Esophagus squamous epithelium (tissue), 5 donors: ENCODE results near the gene COPS7A. TPM values are rescaled to one million over a fixed set of nuclear protein-coding genes. Genes with fewer than 3 reads are reported as not detected.
"Not testable (repeated sequence)": the region's sequence is repeated elsewhere in the genome, so short reads cannot be mapped to it uniquely, and the experiment has no call there.

Experiments used
- DNase-seq: peaks from one replicate; lab custom pipeline; 2025; lab: John Stamatoyannopoulos, UW
- H3K27ac ChIP-seq, 4 donors: fragments of 200-600 bp; sonication (generic); one replicate each; pipeline ENCODE4 v1.5.1; 2016 to 2019; ENCODE audit warnings: mild to moderate bottlenecking in 1 of 4
- H3K27me3 ChIP-seq, 4 donors: fragments of 200-600 bp; sonication (generic); 1 replicate in 3 of 4; 2 replicates in 1 of 4; pipeline versions ENCODE4 v1.5.1 to v1.6.0; 2017 to 2021; ENCODE audit warnings: antibody characterized with exemption in 1 of 4
- H3K36me3 ChIP-seq, 3 donors: fragments of 200-600 bp; sonication (generic); one replicate each; pipeline ENCODE4 v1.5.1; 2016 to 2019
- H3K4me1 ChIP-seq, 3 donors: fragments of 200-600 bp; sonication (generic); one replicate each; pipeline ENCODE4 v1.5.1; 2017 to 2019
- H3K4me3 ChIP-seq, 4 donors: fragments of 200-600 bp; sonication (generic); 1 replicate in 3 of 4; 2 replicates in 1 of 4; pipeline ENCODE4 v1.5.1; 2016 to 2019; ENCODE audit warnings: mild to moderate bottlenecking in 2 of 4, moderate library complexity in 1 of 4
- H3K9me3 ChIP-seq, 3 donors: fragments of 200-600 bp; sonication (generic); one replicate each; pipeline ENCODE4 v1.5.1; 2016 to 2019
- POLR2A ChIP-seq, 4 donors: fragments of 450-650 bp; IDR thresholded peaks; one replicate each; pipeline ENCODE4 v1.6.1; 2017; ENCODE audit warnings: antibody characterized with exemption in 4 of 4, mild to moderate bottlenecking in 4 of 4, moderate library complexity in 3 of 4
- WGBS, 2 donors: methylation state at CpG; one replicate each; pipeline ENCODE4 v1.1.5; 2018; 5-methylcytosine and 5-hydroxymethylcytosine counted together
- intact Hi-C: fragments of 100-400 bp; cut with DNase I; formaldehyde crosslinking; loops from one replicate; pipeline ENCODE4 v1.15.0; 2022
- total RNA-seq, 4 donors: library from RNA; depleted of rRNA; stranded (reverse); fragments of >200 nt; gene quantifications; one replicate each; pipeline ENCODE4 v1.1.0, GENCODE V29; 2016
- TF ChIP-seq, protein P1 (sequence below), 6 experiments: fragments of 450-650 bp in 4 of 6; fragments of 200-600 bp in 2 of 6; sonication (generic) in 2 of 6; IDR thresholded peaks; one replicate each; pipeline ENCODE4 v1.5.1; 2016 to 2019; ENCODE audit warnings: antibody characterized with exemption in 6 of 6, mild to moderate bottlenecking in 4 of 6, moderate library complexity in 4 of 6
- donor health status: DM: yes; HTN: yes; CAD: no.

COPS7A gene
- total RNA-seq, 4 donors from 2014 or later: 39.6 to 57.5 (median 49.1) TPM

DNA sequence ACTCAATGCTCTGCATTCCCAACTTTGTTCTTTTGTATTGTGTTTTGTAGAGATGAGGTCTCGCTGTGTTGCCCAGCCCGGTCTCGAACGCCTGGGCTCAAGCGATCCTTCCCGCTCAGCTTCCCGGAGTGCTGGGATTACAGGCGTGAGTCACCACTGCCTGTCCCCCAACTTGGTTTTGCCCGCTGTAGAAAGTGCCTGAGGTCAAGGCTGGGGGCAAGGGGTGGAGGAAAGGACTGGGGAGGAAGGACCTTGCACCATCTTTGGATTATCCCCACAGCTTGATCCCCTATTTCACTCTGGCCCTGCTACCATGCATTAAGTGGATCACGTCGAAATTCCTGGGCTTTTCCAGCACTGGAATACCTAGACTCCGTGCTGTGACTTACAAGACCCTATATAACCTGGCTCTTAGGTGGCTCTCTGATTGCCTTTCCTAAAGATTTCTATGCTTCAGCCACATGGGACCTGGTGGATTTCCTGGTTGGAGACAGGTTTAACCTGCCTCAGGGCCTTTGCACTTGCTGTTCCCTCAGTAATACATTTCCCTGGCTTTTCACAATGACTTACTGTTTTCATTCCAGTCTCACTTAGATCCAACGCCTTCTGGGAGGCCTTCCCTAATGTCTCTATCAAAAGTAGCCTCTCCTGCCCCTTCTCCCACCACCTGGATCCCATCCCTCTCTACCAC is 22.6 kb upstream of the COPS7A start:
- Histone ChIP-seq H3K36me3 (no peaks in the 10 kb centered on the region), H3K4me3 (peak overlapping the region in 3 of 4 donors; percentile 34 to 68 (median 53)), H3K27ac (no peak overlapping the region), H3K27me3 (peaks cover 5 to 100% (median 21%) of the 10 kb centered on the region in 4 donors), H3K9me3 (no peaks in the 10 kb centered on the region), H3K4me1 (peaks cover 11 to 18% (median 15%) of the 10 kb centered on the region in 3 donors)
- TF ChIP-seq POLR2A (IDR thresholded peaks at IDR 0.05): no peak
- TF ChIP-seq, protein P1, sequence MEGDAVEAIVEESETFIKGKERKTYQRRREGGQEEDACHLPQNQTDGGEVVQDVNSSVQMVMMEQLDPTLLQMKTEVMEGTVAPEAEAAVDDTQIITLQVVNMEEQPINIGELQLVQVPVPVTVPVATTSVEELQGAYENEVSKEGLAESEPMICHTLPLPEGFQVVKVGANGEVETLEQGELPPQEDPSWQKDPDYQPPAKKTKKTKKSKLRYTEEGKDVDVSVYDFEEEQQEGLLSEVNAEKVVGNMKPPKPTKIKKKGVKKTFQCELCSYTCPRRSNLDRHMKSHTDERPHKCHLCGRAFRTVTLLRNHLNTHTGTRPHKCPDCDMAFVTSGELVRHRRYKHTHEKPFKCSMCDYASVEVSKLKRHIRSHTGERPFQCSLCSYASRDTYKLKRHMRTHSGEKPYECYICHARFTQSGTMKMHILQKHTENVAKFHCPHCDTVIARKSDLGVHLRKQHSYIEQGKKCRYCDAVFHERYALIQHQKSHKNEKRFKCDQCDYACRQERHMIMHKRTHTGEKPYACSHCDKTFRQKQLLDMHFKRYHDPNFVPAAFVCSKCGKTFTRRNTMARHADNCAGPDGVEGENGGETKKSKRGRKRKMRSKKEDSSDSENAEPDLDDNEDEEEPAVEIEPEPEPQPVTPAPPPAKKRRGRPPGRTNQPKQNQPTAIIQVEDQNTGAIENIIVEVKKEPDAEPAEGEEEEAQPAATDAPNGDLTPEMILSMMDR (IDR thresholded peaks at IDR 0.05): no peak
- DNase-seq: no peak
- intact Hi-C loops: no loop called here
- 26 to 56% methylated on average over 3 to 11 of the region's 13 CpGs for WGBS, 2 donors

DNA sequence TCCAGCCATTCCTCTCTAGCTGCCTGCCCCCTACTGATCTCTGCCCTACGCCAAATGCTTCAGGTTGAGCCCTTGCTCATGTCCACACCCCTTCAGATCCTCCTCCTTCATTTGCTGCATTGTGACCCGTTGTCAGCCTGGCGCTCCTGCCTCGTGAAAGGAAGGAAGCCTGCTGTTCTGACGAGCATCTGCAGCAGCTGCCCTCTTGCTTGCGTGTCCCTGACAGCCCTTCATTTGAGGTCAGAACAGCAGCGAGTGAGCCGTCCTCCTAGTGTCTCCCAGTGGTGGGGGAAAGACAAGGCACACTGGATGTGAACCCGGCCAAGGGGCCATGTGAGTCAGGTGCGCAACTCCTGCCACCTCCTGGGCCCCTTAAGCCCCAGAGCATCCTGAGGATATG is 20.2 kb upstream of the COPS7A start:
- Histone ChIP-seq H3K27ac (no peak overlapping the region), H3K27me3 (peaks cover 5 to 98% (median 17%) of the 10 kb centered on the region in 4 donors), H3K4me3 (no peak overlapping the region), H3K4me1 (peaks cover 11 to 18% (median 15%) of the 10 kb centered on the region in 3 donors), H3K36me3 (no peaks in the 10 kb centered on the region), H3K9me3 (no peaks in the 10 kb centered on the region)
- intact Hi-C loops: no loop called here
- 9 to 10% methylated on average over 6 to 10 of the region's 10 CpGs for WGBS, 2 donors
- TF ChIP-seq, protein P1 (IDR thresholded peaks at IDR 0.05): no peak
- TF ChIP-seq POLR2A (IDR thresholded peaks at IDR 0.05): no peak
- no peak for DNase-seq

DNA sequence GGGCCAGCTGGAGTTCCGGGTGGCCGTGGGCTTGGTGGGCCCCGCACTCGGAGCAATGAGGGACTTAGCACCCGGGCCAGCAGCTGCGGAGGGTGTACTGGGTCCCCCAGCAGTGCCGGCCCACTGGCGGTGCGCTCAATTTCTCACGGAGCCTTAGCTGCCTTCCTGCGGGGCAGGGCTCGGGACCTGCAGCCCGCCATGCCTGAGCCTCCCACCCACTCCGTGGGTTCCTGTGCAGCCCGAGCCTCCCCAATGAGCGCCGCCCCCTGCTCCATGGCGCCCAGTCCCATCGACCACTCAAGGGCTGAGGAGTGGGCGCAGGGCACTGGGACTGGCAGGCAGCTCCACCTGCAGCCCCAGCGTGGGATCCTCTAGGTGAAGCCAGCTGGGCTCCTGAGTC is 15.5 kb upstream of the COPS7A start:
- DNase-seq, H3K36me3 ChIP-seq, H3K4me1 ChIP-seq, H3K27ac ChIP-seq, intact Hi-C loops, H3K9me3 ChIP-seq, H3K4me3 ChIP-seq: not testable (repeated sequence)
- no CpG with 5 or more reads among the region's 21 CpGs for WGBS, 2 donors
- peaks cover 0 to 94% (median 0%) of the 10 kb centered on the region in 4 donors for H3K27me3 ChIP-seq

DNA sequence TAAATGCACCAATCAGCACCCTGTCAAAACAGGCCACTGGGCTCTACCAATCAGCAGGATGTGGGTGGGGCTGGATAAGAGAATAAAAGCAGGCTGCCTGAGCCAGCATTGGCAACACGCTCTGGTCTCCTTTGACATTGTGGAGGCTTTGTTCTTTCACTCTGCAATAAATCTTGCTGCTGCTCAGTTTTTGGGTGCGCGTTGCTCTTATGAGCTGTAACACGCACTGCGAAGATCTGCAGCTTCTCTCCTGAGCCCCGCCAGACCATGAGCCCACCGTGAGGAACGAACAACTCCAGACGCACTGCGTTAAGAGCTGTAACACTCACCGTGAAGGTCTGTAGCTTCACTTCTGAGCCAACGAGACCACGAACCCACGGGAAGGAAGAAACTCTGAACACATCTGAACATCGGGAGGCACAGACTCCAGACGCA is 14.9 kb upstream of the COPS7A start:
- Histone ChIP-seq H3K27ac (no peak overlapping the region), H3K4me1 (no peaks in the 10 kb centered on the region), H3K36me3 (no peaks in the 10 kb centered on the region), H3K27me3 (peaks cover 0 to 92% (median 0%) of the 10 kb centered on the region in 4 donors), H3K9me3 (no peaks in the 10 kb centered on the region), H3K4me3 (no peak overlapping the region)
- no peak for TF ChIP-seq POLR2A (IDR thresholded peaks at IDR 0.05)
- TF ChIP-seq, protein P1 (IDR thresholded peaks at IDR 0.05): no peak
- no peak for DNase-seq
- WGBS, 2 donors: 67 to 80% methylated on average over 7 of the region's 16 CpGs
- intact Hi-C loops: no loop called here

DNA sequence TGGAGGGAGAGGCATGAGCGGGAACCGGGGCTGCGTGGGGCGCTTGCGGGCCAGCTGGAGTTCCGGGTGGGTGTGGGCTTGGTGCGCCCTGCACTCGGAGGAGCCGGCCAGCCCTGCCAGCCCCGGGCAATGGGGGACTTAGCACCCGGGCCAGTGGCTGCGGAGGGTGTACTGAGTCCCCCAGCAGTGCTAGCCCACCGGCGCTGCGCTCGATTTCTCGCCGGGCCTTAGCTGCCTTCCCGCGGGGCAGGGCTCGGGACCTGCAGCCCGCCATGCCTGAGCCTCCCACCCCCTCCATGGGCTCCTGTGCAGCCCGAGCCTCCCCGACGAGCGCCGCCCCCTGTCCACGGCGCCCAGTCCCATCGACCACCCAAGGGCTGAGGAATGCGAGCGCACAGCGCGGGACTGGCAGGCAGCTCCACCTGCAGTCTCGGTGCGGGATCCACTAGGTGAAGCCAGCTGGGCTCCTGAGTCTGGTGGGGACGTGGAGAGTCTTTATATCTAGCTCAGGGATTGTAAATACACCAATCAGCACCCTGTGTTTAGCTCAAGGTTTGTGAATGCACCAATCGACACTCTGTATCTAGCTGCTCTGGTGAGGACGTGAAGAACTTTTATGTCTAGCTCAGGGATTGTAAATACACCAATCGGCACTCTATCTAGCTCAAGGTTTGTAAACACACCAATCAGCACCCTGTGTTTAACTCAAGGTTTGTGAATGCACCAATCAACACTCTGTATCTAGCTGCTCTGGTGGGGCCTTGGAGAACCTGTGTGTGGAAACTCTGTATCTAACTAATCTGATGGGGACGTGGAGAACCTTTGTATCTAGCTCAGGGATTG is 7.6 kb upstream of the COPS7A start:
- peaks cover 0 to 55% (median 0%) of the 10 kb centered on the region in 4 donors for H3K27me3 ChIP-seq

More for the DNA sequence above, 7.6 kb upstream of the COPS7A start:
- H3K4me1 ChIP-seq, intact Hi-C loops, H3K4me3 ChIP-seq, H3K27ac ChIP-seq, DNase-seq, H3K9me3 ChIP-seq, H3K36me3 ChIP-seq: not testable (repeated sequence)
- WGBS, 2 donors: no CpG with 5 or more reads among the region's 41 CpGs
